GM18508 (cell line): ENCODE measurements around the gene ODF2.
"Not testable (repeated sequence)": the region's sequence is repeated elsewhere in the genome, so short reads cannot be mapped to it uniquely, and the experiment has no call there.

Experiments
- ATAC-seq: cut with Tn5 transposase; IDR thresholded peaks from one replicate; pipeline ENCODE4 v1.9.1; 2021; ENCODE audit warnings: moderate number of reproducible peaks; ENCODE audit not compliant: insufficient read depth, unreplicated experiment

Gene ODF2

DNA sequence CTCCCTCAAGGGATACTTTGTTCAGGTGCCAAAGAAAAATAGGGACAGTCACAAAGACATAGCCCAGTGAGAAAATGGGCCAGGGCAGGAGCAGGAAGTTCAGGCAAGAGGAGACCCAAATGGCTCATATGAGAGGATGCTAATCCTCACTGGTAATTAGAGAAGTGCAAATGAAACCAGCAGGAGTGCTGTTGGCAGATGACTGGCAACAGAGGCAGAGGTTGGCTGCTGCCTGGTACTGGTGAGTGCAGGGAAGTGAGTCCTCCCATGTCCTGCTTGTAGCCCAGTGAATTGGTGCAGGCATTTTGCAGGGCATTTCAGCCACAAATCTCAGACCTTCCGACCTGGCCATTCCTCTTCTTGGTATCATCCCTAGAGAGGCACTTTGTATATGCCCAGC is 23.5 kb downstream of the ODF2 start:
- ATAC-seq: no peak

DNA sequence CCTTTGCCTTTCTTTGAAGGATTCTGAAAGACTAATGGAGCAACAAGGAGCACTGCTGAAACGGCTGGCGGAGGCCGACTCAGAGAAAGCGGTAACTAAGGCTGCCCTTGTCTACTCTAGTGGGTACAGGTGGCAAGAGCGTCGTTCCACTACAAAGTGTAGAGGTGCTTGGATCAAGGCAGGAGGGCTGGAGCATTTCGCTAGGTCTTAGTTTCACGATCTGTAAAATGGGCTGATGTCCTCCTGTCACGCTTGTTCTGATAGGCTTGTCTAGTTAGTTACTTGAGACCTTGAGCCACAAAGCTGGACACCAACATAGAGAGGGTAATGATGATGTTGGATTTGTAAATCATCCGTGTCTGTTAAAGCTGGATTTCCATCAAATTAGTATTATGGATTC is 25.8 kb downstream of the ODF2 start:
- no peak for ATAC-seq

DNA sequence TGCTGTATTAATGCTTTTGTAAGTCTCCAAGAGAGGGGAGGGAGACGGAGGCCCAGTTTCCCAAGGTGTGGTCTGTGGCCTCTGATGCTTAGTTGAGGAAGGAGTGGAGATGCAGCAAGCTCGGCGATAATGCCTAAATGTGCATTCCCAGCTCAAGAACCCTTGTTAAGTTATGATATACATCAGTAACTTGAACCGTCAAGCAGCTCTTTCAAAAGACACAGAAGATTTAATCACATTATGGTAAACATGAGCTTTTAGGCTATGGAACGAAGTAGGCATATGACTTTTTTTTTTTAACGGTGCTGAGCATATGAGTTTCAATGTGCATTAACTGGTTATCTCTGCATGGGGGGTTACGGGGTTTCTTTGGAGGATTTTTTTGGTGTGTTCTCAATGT is 26.4 kb downstream of the ODF2 start:
- ATAC-seq: no peak

DNA sequence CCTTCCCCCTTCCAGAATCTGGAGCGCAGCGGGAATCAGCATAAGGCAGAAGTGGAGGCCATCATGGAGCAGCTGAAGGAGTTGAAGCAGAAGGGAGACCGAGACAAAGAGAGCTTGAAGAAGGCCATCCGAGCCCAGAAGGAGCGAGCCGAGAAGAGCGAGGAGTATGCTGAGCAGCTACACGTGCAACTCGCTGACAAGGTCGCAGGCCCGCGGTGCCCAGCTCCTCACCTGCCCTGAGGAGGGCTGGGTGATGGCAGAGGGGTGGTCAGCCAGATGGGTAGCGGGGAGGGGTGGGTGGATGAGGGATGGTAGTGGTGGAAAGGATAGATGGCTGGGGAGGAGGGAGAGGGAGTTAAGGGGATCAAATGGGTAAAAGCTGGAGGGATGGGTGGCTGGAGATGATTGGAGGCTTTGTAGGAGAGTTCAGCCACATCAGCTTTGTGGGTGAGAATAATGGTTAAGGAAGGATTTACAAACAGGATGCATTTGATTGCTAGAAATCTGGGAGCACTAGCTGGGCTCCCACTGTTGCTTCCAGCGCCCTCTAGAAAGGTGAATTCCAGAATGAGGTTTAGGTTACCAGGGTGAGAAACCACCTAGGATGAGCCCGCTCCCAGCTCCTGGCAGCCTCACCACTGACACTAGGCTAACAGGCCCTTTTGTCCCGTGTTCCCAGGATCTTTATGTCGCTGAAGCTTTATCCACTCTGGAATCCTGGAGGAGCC is 29.0 kb downstream of the ODF2 start:
- ATAC-seq: no peak

DNA sequence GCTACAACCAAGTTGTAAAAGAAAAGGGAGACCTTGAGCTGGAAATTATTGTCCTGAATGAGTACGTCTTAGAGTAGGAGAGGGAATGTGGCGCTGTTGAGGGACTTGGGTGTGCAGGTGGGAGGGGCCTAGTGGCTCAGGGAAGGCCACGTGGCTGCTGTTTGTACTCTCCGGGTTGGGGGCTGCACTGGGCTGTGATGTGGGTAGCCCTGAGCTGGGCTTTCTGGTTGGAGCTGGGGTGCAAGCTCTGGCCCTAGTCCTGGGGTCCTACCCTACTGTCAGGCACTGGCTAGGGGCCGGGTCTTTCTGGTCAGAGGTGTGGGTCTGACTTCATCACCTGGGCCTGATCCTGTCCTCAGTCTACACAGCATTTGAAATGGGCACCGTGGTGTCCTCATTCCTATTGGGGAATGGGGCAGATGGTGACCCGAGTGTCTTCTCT is 29.6 kb downstream of the ODF2 start:
- ATAC-seq: no peak

DNA sequence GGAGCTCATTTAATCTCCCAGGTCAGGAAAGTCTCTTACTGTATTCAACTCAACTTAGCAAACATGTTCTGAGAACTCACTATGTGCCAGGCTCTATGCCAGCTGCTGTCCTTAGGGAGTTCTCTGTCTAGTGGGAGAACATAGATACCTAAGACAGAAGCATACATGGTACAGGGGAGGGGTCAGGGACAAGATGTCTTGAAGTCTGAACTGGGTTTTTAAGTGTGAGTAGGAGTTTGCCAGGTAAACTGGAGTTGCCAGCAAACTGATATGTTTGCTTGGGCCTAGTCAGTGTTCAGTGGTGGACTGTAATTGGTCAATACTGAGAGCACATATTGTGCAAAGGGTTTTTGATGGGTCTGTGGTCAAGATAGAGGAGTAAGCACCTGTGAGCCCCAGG is 30.4 kb downstream of the ODF2 start:
- no peak for ATAC-seq

DNA sequence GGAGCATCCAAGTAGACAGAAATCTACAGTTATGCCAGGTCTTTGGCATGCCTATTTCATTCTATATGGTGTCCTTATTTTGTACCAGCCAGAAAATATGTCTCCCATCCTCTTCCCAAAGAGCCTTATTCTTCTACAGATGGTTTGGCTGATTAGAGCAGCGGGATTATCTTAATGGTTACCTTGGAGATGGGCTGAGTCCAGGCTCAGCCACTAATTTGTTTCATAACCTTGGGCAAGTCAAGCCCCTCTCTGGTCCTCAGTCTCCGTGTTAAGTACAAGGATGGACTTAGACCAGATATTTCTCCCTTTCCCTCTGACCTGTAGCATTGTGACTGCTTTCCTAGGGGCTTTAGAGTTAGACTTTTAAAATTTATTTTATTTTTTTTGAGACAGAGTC is 37.6 kb downstream of the ODF2 start:
- ATAC-seq: no peak

DNA sequence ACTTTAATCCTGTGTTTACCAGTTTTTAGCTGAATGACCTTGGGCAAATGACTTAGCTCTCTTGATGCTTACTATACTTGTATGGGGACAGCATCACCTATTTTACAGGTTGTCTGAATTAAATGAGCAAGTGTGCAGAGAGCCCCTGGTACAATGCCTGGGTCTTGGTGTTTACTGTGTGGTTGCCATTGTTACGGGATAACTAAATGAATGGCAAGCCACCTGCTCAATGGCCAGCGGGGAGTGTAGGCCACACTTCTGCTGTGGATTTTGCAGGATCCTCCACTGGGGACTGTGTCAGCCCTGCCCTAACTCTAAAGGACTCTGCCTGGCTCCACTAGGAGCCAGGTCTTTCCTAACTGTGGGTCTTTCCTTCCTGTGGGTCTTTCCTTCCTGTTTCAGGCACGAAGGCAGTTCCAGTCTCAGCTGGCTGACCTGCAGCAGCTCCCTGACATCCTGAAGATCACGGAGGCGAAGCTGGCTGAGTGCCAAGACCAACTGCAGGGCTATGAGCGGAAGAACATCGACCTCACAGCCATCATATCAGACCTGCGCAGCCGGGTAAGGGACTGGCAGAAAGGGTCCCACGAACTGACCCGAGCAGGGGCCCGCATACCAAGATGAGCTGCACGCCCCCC is 38.4 kb downstream of the ODF2 start:
- no peak for ATAC-seq

DNA sequence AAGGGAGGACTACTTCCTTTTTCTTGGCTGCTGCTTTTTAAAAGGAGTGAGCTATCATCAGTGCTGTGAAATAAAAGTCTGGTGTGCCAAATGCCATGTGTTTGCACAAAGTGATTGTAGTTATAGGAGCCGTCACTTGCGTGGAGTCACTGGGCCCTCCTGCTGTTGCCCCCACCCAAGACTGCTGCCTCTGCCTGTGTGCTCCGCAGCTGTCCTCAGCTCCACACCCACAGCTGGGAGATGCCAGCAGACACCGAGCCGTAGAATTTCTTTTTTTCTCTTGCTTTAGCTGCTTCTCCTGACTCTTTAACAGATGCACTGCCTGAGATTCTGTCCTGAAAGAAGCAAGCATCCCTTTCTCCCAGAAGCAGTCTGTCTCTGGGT is 38.9 kb downstream of the ODF2 start:
- no peak for ATAC-seq

DNA sequence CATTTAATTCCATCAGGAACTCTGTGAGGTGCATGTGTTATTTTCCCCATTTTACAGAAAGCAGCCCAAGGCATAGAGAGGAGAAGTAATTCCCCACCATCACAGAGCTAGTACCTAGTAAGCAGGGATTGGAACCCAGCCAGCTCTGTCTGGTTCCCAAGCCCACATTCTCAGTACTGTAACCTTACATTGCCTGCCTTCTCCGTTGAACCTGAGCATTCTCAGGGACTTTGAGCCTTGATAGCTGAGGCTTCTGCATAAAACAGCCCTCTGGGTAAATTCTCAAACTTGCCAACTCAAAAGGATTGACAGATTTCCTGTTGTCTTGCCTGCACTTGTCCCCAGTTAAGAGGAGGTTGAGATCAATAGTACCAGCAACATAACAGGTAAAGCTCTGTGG is 39.5 kb downstream of the ODF2 start:
- ATAC-seq: no peak

DNA sequence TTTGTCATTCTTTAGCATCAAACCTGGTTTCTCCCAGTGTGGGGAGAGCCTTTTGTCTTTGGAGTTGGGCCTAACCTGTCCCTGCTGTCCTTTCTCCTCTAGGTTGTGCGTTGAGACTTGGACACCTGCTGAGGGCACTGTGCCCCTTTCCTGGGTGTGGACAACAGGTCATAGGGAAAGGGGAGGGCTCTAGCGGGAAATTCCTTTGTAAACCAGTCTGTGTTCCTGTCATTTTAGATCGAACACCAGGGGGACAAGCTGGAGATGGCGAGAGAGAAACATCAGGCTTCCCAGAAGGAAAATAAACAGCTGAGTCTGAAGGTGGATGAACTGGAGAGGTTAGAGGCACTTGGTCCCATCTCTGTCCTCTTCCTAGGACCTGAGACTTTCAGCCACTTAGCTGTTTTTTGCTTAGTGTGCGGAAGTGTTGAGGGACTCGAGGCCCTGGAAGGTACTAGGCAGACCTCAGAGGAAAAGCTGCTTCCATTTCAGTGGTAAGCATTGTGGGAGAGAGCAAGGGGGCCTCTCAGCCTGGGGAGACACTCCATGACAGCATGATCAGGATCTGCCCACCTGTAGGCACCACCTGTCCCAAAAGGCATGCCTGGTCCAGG is 40.1 kb downstream of the ODF2 start:
- ATAC-seq: no peak

DNA sequence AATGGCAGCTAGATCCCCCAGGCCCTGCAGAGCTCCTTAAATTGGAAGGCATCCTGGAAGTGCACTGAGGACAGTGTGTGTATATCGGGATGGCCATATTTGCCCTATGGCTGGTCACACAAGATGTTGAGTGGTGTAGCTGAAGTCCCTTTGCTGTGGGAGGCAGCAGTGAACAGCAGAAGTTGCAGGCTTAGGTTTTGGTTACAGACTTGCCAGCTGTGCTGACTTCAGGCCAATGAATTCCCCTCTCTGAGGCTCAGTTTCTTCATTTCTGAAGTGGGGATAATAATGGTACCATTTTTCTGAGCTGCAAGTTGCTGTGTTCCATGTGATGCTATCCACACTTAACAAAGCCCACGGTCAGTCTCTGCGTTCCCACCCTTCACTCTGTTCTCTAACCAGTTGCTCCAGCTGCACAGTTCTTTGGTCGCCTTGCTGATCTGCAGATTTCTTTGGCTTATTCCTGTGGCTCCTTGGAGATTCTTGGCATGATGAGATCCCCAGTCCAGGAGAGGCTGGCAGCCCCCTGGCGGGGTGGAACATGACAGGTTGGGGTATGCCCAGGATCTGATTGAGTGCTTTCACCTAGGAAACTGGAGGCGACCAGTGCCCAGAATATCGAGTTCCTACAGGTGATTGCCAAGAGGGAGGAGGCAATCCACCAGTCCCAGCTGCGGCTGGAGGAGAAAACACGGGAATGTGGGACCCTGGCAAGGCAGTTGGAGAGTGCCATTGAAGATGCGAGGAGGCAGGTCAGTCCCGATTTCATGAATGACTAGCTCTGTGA is 42.2 kb downstream of the ODF2 start:
- no peak for ATAC-seq

DNA sequence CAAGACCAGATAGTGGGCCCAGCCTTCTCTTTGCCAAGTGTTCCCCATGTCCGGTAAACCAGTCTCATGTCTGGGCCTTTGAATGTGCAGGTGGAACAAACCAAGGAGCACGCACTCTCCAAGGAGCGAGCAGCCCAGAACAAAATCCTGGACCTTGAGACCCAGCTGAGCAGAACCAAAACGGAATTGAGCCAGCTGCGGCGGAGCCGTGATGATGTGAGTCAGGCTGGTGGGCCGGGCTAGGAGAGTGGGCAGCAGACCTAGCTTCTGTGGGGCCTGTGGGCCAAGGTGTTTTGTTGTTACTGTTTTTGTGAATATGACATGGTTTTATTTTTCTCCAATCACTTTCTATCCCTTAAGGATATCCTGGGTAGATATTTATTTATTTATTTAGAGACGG is 43.1 kb downstream of the ODF2 start:
- no peak for ATAC-seq

DNA sequence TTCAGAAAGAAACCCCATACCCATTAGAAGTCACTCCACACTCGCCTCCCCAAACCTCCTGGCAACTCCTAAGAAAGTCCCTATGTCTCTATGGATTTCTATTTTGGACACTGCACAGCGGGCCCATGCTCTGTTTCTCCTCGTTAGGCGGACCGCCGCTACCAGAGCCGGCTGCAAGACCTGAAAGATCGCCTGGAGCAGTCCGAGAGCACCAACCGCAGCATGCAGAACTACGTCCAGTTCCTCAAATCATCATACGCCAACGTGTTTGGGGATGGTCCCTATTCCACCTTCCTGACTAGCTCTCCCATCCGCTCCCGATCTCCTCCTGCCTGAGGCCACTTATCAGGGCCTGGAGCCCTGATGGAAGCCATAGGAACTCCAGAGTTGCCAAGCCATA is 44.1 kb downstream of the ODF2 start:
- ATAC-seq: no peak

DNA sequence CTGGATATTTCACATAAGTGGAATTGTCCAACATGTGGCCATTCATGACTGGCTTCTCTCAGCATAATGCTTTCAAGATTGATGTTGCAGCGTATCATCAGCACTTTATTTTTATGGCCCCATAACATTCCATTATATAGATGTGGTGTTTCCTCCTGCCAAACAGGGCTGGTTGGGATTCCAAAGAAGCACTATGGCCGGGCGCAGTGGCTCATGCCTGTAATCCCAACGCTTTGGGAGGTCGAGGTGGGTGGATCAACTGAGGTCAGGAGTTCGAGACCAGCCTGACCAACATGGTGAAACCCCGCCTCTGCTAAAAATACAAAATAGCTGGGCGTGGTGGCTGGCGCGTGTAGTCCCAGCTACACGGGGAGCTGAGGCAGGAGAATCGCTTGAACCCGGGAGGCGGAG is 47.6 kb downstream of the ODF2 start:
- not testable (repeated sequence) for ATAC-seq

DNA sequence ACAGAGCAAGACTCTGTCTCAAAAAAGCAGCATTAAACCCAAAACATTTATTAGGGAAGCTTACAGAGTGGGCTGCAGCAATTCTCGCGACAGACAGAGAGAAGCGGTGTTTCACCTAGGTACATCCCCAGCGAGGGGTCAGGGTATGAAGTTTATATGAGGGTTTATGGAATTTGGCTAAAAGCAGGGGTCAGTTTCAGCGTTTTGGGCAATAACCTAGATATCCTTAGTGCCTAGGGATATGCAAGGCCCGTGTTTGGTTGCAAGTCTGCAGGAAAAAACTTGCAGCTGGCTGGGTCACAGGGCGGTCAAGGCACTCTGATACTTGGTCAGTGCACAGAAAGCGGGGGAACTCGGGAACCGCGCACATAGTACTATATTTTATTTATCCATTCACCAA is 48.1 kb downstream of the ODF2 start:
- ATAC-seq: no peak

DNA sequence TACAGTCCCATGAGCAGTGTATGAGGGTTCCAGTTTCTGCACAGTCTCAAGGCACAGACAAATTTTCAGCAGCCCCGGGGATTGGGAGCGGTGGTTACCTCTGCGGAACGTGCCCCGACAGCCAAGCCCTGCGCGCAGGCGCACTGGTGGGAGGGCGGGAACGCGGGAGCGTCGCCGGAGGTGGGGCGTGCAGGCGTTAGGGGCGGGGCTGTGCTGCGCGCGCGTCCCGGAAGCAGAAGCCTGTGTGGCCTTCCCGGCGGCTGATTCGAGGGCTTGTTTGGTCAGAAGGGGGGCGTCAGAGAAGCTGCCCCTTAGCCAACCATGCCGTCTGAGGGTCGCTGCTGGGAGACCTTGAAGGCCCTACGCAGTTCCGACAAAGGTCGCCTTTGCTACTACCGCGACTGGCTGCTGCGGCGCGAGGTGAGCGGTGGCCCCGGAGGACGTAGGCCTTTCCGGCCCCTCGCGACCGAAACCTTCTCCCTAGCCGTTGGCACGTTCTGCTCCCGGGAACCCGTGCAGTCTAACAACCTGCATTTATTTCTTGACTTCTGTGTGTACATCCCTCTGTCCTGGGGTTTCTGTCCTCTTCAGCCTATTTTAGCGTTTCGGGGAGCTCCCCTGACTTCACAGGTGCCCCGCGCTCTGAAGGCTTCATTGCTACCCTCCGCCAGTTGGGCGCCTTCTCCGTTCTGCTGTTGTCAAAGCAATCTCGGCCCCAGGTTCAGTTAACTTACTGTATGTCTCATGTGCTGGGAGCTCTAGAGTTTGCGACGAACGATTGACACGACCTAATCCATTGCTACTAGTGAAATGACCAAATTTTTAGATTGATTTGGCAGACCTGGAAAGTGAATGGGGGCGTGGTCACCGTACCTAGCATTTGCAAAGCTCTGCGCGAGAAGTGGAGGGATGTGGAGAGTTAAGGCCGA is 48.9 kb downstream of the ODF2 start, which contains the start of gene GLE1:
Gene GLE1 (plus strand): TSS at position 235 of the 929 bp plus-strand sequence. CDS start 87 bp downstream, at position 322.
- peak; percentile 41 for ATAC-seq

DNA sequence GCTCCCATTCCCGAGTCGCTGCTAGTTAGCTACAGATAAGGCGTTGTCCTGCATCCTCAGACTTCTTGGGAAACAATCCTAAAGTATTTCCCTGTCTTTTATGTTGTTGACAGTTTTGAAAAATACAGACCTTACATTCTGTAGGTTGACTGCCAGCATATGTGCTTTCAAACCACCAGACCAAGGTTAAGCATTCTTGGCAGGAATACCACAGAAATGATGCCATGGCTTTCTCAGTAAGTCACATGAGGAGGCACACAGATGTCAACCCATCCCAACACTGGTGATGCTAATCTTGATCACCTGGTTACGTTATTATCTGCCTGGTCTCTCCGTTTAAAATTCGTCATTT is 49.6 kb downstream of the ODF2 start:
- no peak for ATAC-seq

DNA sequence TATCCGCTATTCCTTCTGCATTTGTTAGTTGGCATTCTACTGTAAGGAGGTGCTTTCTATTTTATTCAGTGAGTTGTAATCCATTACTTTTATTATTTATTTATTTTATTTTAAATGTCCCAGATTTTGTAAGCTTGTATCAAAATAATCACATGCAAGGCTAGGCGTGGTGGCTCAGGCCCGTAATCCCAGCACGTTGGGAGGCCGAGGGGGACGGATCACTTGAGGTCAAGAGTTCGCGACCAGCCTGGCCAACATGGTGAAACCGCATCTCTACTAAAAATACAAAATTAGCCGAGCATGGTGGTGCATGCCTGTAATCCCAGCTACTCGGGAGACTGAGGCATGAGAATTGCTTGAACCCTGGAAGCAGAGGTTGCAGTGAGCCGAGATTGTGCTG is 50.1 kb downstream of the ODF2 start:
- ATAC-seq: not testable (repeated sequence)

DNA sequence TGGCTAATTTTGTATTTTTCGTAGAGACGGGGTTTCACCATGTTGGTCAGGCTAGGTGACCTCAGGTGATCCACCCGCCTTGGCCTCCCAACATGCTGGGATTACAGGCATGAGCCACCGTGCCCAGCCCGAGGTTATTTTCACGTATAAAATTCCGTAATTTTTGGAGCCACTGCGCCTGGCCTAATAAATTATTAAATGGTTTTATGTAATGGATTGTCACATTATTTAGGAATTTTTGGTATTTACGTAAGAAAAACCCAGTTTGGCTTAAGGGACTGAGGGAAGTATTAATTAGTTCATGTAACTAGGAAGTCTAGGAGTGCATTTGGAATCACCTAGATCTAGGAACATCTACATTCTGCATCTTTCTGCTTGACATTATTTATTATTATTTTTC is 57.0 kb downstream of the ODF2 start:
- ATAC-seq: no peak
